ENCODE data around the gene NDUFV1. TPM values are rescaled to one million over a fixed set of nuclear protein-coding genes. Genes with fewer than 3 reads are reported as not detected.

NDUFV1 gene
- total and polyA plus RNA-seq, 2 donors (not counting 1 experiment from before 2014, with no cell fraction given) = 238 to 315 TPM

DNA sequence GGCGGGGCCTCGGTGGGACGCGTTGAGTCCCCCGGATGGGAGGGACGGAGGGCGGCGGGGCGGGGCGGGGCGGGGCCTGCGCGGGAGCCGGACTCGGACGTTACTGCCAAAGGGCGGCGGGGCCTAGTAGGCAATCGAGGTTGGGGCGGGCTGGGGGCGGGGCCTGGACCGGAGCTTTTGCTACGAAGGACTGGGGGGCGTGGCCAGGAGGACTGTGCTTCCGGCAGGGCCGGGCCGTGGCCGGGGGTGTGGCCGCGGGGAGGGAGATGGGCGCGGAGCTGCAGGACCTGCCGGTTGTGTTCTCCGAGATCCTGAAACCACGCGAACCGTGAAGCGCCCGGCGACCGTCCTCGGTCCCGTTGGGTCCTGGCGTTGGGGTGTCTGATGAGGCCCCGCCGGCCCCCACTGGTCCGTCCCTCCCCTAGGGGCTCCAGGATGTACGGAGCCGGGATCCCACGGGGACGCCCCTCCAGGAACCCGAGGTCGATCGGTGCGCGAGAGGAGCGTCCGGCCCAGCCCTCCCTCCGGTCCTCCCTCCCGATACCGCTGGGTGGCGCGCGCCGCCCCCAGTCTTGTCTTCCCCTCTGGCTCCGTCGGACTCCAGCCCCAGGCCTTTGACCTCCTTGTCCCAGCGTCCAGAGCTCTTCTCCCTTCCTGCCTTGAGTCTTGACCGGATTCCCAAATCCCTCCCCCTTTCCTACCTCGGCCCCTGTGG lies 23.6 kb downstream of the NDUFV1 start:
- H3K36me3 ChIP-seq (replicated peaks in 1 of 2; ENCODE audit: control extremely low read depth in 1 of 2, control insufficient read depth in 1 of 2, extremely low read depth in 1 of 2, insufficient read depth in 2 of 2, low read length in 1 of 2) = no peaks in the 10 kb centered on the region
- peak; percentile 79 for ATAC-seq (ENCODE audit: low read depth)
- POLR2A ChIA-PET = interaction anchor here (0.6 to 2.8 kb wide), 12 partner anchors 16 to 1164 kb away, joined by 3 to 31 read pairs (median 5); partner anchors contain the start of genes ACY3, GSTP1, PPP1CA and PTPRCAP
- H4K20me1 ChIP-seq (ENCODE audit: control insufficient read depth, insufficient read depth, low read length, poor library complexity, severe bottlenecking) = peaks cover 9% of the 10 kb centered on the region
- no peaks in the 10 kb centered on the region for H3K79me2 ChIP-seq (ENCODE audit: control insufficient read depth, insufficient read depth, low read length)
- peak overlapping the region; percentile 99 for H3K4me2 ChIP-seq (replicated peaks; ENCODE audit: low read depth, low read length, poor library complexity, severe bottlenecking)
- H3K27me3 Mint-ChIP-seq = no peaks in the 10 kb centered on the region
- H3K9me3 ChIP-seq (ENCODE audit: control extremely low read depth in 1 of 3, control insufficient read depth in 2 of 3, insufficient read depth in 1 of 3, low read length in 2 of 3) = no peaks in the 10 kb centered on the region
- CTCF ChIA-PET = interaction anchor here (0.6 to 7.5 kb wide), 24 partner anchors 8 to 907 kb away, joined by 3 to 105 read pairs (median 6); partner anchors contain the start of genes ACY3, GSTP1 and POLD4
- H3K9me3 Mint-ChIP-seq (ENCODE audit: insufficient read depth) = no peaks in the 10 kb centered on the region
- H3K4me1 Mint-ChIP-seq = peaks cover 17% of the 10 kb centered on the region
- peak overlapping the region; percentile 90 for H3K4me3 Mint-ChIP-seq
- DNase-seq = peak; percentile 97
- H3K4me1 ChIP-seq (ENCODE audit: control insufficient read depth in 2 of 2, insufficient read depth in 2 of 2, low read length in 2 of 2) = peaks cover 14 to 19% of the 10 kb centered on the region in 2 donors
- WGBS (ENCODE audit: insufficient coverage) = 2% methylated on average over 56 of the region's 70 CpGs
- H3K27ac Mint-ChIP-seq = peak overlapping the region; percentile 90
- H3K27ac ChIP-seq (ENCODE audit: low read length in 2 of 2) = peak overlapping the region; percentile 85
- peak overlapping the region in 4 of 5 experiments; percentile 68 to 76 (median 74) for H3K4me3 ChIP-seq (ENCODE audit: control extremely low read depth in 1 of 5, extremely low read depth in 1 of 5, insufficient read depth in 1 of 5, low read depth in 2 of 5, low read length in 4 of 5)
- H3K27me3 ChIP-seq (replicated peaks in 1 of 4; ENCODE audit: control extremely low read depth in 1 of 4, control insufficient read depth in 3 of 4, insufficient read depth in 4 of 4, low read length in 3 of 4) = no peaks in the 10 kb centered on the region
- peak overlapping the region; percentile 75 for H3K9ac ChIP-seq (ENCODE audit: low read length)
- peak overlapping the region; percentile 81 for H2AFZ ChIP-seq (ENCODE audit: insufficient read depth, low read depth, low read length, poor library complexity, severe bottlenecking)
- TF ChIP-seq, protein P1, sequence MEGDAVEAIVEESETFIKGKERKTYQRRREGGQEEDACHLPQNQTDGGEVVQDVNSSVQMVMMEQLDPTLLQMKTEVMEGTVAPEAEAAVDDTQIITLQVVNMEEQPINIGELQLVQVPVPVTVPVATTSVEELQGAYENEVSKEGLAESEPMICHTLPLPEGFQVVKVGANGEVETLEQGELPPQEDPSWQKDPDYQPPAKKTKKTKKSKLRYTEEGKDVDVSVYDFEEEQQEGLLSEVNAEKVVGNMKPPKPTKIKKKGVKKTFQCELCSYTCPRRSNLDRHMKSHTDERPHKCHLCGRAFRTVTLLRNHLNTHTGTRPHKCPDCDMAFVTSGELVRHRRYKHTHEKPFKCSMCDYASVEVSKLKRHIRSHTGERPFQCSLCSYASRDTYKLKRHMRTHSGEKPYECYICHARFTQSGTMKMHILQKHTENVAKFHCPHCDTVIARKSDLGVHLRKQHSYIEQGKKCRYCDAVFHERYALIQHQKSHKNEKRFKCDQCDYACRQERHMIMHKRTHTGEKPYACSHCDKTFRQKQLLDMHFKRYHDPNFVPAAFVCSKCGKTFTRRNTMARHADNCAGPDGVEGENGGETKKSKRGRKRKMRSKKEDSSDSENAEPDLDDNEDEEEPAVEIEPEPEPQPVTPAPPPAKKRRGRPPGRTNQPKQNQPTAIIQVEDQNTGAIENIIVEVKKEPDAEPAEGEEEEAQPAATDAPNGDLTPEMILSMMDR (IDR thresholded peaks at IDR 0.05) = peak; percentile 84
- TF ChIP-seq EZH2 (IDR thresholded peaks at IDR 0.05; ENCODE audit: borderline replicate concordance, insufficient read depth, low read depth, low read length, poor library complexity, severe bottlenecking) = no peak
- intact Hi-C loops (cut with micrococcal nuclease) = loop anchor here (1.0 kb wide), 1 partner anchor 24 kb away; the partner anchor contains the start of gene NDUFV1
